Measurements from ENCODE around the gene CCNY. TPM values are rescaled to one million over a fixed set of nuclear protein-coding genes. Genes with fewer than 3 reads are reported as not detected.

CCNY gene
- total and polyA plus RNA-seq, 9 donors, result 28.3 to 87.0 (median 60.9) TPM

- no peaks in the 10 kb centered on the region for H3K27me3 ChIP-seq
- H3K27ac ChIP-seq, result no peak overlapping the region
- no peak for TF ChIP-seq CTCF (IDR thresholded peaks at IDR 0.05)
- TF ChIP-seq POLR2A (IDR thresholded peaks at IDR 0.05), result no peak
- no peak for TF ChIP-seq EP300 (IDR thresholded peaks at IDR 0.05)
- H3K4me3 ChIP-seq, result no peak overlapping the region
- intact Hi-C loops (cut with DNase I), result no loop called here
- H3K9me3 ChIP-seq, result no peaks in the 10 kb centered on the region
- H3K4me1 ChIP-seq (ENCODE audit: insufficient read depth), result peaks cover 8% of the 10 kb centered on the region
- DNase-seq, result no peak
- WGBS, 3 donors, result 19 to 40% (median 24%) methylated on average over 9 of the region's 9 CpGs
- no peaks in the 10 kb centered on the region for H3K36me3 ChIP-seq
Observed at GRCh38 chr10:35488228-35488627, 151.9 kb downstream of the CCNY start.

GRCh38 chr10:35492386-35493195 is 156.3 kb downstream of the CCNY start:
- Histone ChIP-seq H3K9me3 (no peaks in the 10 kb centered on the region), H3K36me3 (no peaks in the 10 kb centered on the region), H3K27me3 (no peaks in the 10 kb centered on the region), H3K4me3 (no peak overlapping the region), H3K4me1 (ENCODE audit: insufficient read depth) (peaks cover 4% of the 10 kb centered on the region), H3K27ac (no peak overlapping the region)
- WGBS, 3 donors, result 86 to 89% (median 87%) methylated on average over 10 of the region's 10 CpGs
- intact Hi-C loops (cut with DNase I), result no loop called here
- no peak for DNase-seq
- TF ChIP-seq EP300 (IDR thresholded peaks at IDR 0.05) (no peak), CTCF (IDR thresholded peaks at IDR 0.05) (no peak), POLR2A (IDR thresholded peaks at IDR 0.05) (no peak)

GRCh38 chr10:35493196-35494118 is 157.1 kb downstream of the CCNY start:
- no peaks in the 10 kb centered on the region for H3K9me3 ChIP-seq
- H3K27ac ChIP-seq, result no peak overlapping the region
- intact Hi-C loops (cut with DNase I), result no loop called here
- no peak for DNase-seq
- H3K4me3 ChIP-seq, result no peak overlapping the region
- WGBS, 3 donors, result 86 to 89% (median 88%) methylated on average over 9 of the region's 9 CpGs
- no peaks in the 10 kb centered on the region for H3K4me1 ChIP-seq (ENCODE audit: insufficient read depth)
- no peaks in the 10 kb centered on the region for H3K27me3 ChIP-seq
- TF ChIP-seq EP300 (IDR thresholded peaks at IDR 0.05), result no peak
- TF ChIP-seq CTCF (IDR thresholded peaks at IDR 0.05), result no peak
- no peak for TF ChIP-seq POLR2A (IDR thresholded peaks at IDR 0.05)
- no peaks in the 10 kb centered on the region for H3K36me3 ChIP-seq

- intact Hi-C loops (cut with DNase I), result no loop called here
- Histone ChIP-seq H3K27ac (no peak overlapping the region), H3K9me3 (no peaks in the 10 kb centered on the region), H3K36me3 (no peaks in the 10 kb centered on the region), H3K27me3 (no peaks in the 10 kb centered on the region), H3K4me1 (ENCODE audit: insufficient read depth) (no peaks in the 10 kb centered on the region), H3K4me3 (no peak overlapping the region)
- no peak for DNase-seq
- no peak for TF ChIP-seq EP300 (IDR thresholded peaks at IDR 0.05)
- TF ChIP-seq POLR2A (IDR thresholded peaks at IDR 0.05), result no peak
- no peak for TF ChIP-seq CTCF (IDR thresholded peaks at IDR 0.05)
- 63 to 70% (median 67%) methylated on average over 5 of the region's 5 CpGs for WGBS, 3 donors
Observed at GRCh38 chr10:35495521-35496119, 159.3 kb downstream of the CCNY start.
